Neuronal stem cell (in vitro differentiated cells): ENCODE data around the gene TOGARAM2.

ENCODE experiments used
- DNase-seq: peaks from one replicate; pipeline ENCODE4 v3.0.0-alpha.2; 2013; ENCODE audit warnings: low spot score
- H2AFZ ChIP-seq: one replicate; pipeline ENCODE4 v1.6.1; 2013; ENCODE audit warnings: mild to moderate bottlenecking, low read length, inconsistent platforms
- H2AK5ac ChIP-seq: 2 replicates; pipeline ENCODE4 v1.6.1; 2013; ENCODE audit warnings: low read depth, mild to moderate bottlenecking, inconsistent platforms, low read length, moderate library complexity, mixed read lengths
- H2BK120ac ChIP-seq: 2 replicates; pipeline ENCODE4 v1.6.1; 2013; ENCODE audit warnings: low read depth, mild to moderate bottlenecking, inconsistent platforms, low read length, moderate library complexity, mixed read lengths
- H2BK12ac ChIP-seq: one replicate; pipeline ENCODE4 v1.6.1; 2013; ENCODE audit warnings: low read length, inconsistent platforms
- H2BK15ac ChIP-seq: 2 replicates; pipeline ENCODE4 v1.6.1; 2013; ENCODE audit warnings: mild to moderate bottlenecking, low read length, inconsistent platforms, mixed read lengths
- H2BK5ac ChIP-seq: one replicate; pipeline ENCODE4 v1.6.1; 2013; ENCODE audit warnings: inconsistent platforms, mild to moderate bottlenecking, low read length, moderate library complexity
- H3K14ac ChIP-seq: one replicate; pipeline ENCODE4 v1.6.1; 2013; ENCODE audit warnings: low read length, inconsistent platforms
- H3K18ac ChIP-seq: 2 replicates; pipeline ENCODE4 v1.6.1; 2013; ENCODE audit warnings: low read length, inconsistent platforms
- H3K23ac ChIP-seq: 2 replicates; pipeline ENCODE4 v1.6.1; 2013; ENCODE audit warnings: low read depth, mild to moderate bottlenecking, mixed read lengths, low read length, inconsistent platforms; ENCODE audit not compliant: poor library complexity
- H3K27ac ChIP-seq: replicated peaks from 3 replicates; pipeline ENCODE4 v1.5.1; 2013; ENCODE audit warnings: low read length, inconsistent platforms
- H3K27me3 ChIP-seq, 3 experiments: 2 replicates each; pipeline ENCODE4 v1.6.1; 2013; ENCODE audit warnings: low read length in 3 of 3, mild to moderate bottlenecking in 2 of 3, inconsistent platforms in 1 of 3, low read depth in 1 of 3, mixed read lengths in 1 of 3, moderate library complexity in 1 of 3; ENCODE audit not compliant: control insufficient read depth in 3 of 3, insufficient read depth in 3 of 3
- H3K36me3 ChIP-seq, 2 donors: replicated peaks in 1 of 2; 2 replicates each; pipeline ENCODE4 v1.6.1; 2013; ENCODE audit warnings: low read length in 2 of 2; ENCODE audit not compliant: control insufficient read depth in 2 of 2, insufficient read depth in 2 of 2
- H3K4ac ChIP-seq: 2 replicates; pipeline ENCODE4 v1.6.1; 2013; ENCODE audit warnings: inconsistent platforms, mild to moderate bottlenecking, low read length, moderate library complexity
- H3K4me1 ChIP-seq, 2 donors: 1 replicate in 1 of 2; 2 replicates in 1 of 2; pipeline ENCODE4 v1.6.1; 2013; ENCODE audit warnings: low read length in 2 of 2, low read depth in 1 of 2; ENCODE audit not compliant: control insufficient read depth in 2 of 2, insufficient read depth in 1 of 2
- H3K4me2 ChIP-seq: one replicate; pipeline ENCODE4 v1.6.1; 2013; ENCODE audit warnings: mild to moderate bottlenecking, low read length, inconsistent platforms; ENCODE audit not compliant: insufficient read depth, poor library complexity, severe bottlenecking
- H3K4me3 ChIP-seq, 2 donors: 2 replicates each; pipeline ENCODE4 v1.5.1; 2013; ENCODE audit warnings: low read length in 2 of 2, mild to moderate bottlenecking in 2 of 2, inconsistent platforms in 1 of 2, moderate library complexity in 1 of 2
- H3K79me1 ChIP-seq: one replicate; pipeline ENCODE4 v1.6.1; 2013; ENCODE audit warnings: low read depth, mild to moderate bottlenecking, inconsistent platforms, low read length, moderate library complexity
- H3K9ac ChIP-seq: one replicate; pipeline ENCODE4 v1.6.1; 2013; ENCODE audit warnings: mild to moderate bottlenecking, low read depth, low read length, inconsistent platforms; ENCODE audit not compliant: poor library complexity
- H3K9me3 ChIP-seq, 2 donors: replicated peaks in 1 of 2; 2 replicates each; pipeline versions ENCODE3 to v1.6.1; 2013; ENCODE audit warnings: low read length in 2 of 2, mild to moderate bottlenecking in 2 of 2, inconsistent platforms in 1 of 2, low read depth in 1 of 2, mixed read lengths in 1 of 2, moderate library complexity in 1 of 2; ENCODE audit not compliant: control insufficient read depth in 2 of 2, insufficient read depth in 1 of 2
- H4K8ac ChIP-seq: one replicate; pipeline ENCODE4 v1.6.1; 2013; ENCODE audit warnings: low read depth, mild to moderate bottlenecking, inconsistent platforms, low read length, moderate library complexity
- H4K91ac ChIP-seq: one replicate; pipeline ENCODE4 v1.6.1; 2013; ENCODE audit warnings: low read length, low read depth, mild to moderate bottlenecking, inconsistent platforms; ENCODE audit not compliant: poor library complexity
- WGBS, 2 donors: extraction: QIAGEN DNeasy Blood & Tissue Kit; methylation state at CpG; one replicate each; pipeline ENCODE4 v1.1.7; 2013; ENCODE audit warnings: missing lambda C conversion rate in 2 of 2, mixed read lengths in 1 of 2; ENCODE audit not compliant: insufficient read length in 2 of 2, insufficient replicate concordance in 1 of 2; ENCODE audit errors: extremely low coverage in 2 of 2; 5-methylcytosine and 5-hydroxymethylcytosine counted together

TOGARAM2 gene

GRCh38 chr2:28970464-28971160 lies 10.5 kb upstream of the TOGARAM2 start:
- peaks cover 0 to 5% of the 10 kb centered on the region in 2 donors for H3K4me1 ChIP-seq
- WGBS, 2 donors, result no CpG with 5 or more reads among the region's 6 CpGs

DNA sequence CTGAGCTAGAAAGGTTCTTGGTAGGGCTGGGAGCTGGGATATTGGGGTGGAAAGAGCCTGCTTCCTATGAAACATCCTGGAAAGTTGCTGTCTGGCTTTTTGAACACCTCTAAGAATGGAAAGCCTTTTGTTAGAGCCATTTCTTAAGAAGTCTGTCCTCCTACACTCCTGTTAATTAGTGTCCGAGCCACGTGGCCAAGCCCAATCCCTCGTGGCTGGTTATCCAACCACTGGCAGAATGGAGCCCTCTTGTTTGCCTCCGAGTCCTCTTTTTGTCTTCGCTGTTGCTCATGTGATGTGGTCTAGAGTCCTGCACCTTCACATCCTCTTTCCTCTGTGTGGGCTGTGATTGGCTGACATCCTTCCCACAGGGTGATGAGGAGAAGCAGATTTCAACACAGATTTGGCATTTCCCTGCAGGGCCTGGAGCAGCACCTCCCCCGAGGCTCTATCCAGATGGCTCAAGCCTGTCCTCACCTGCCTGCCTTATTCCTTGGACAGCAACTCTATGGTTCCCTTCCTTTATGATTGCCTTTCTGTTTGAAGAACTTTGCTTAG lies 8.2 kb upstream of the TOGARAM2 start:
- Histone ChIP-seq H3K4ac (no peak overlapping the region), H2BK5ac (no peak overlapping the region), H3K4me2 (no peak overlapping the region), H4K91ac (no peak overlapping the region), H2AK5ac (no peak overlapping the region), H3K14ac (no peak overlapping the region), H3K4me3 (no peak overlapping the region), H2AFZ (no peak overlapping the region), H3K36me3 (no peaks in the 10 kb centered on the region), H3K9me3 (no peaks in the 10 kb centered on the region), H3K27me3 (peaks cover 0 to 9% (median 0%) of the 10 kb centered on the region in 3 experiments), H3K18ac (no peak overlapping the region), H2BK12ac (no peak overlapping the region), H2BK15ac (no peak overlapping the region), H4K8ac (no peak overlapping the region), H3K9ac (no peak overlapping the region), H2BK120ac (no peak overlapping the region), H3K27ac (no peak overlapping the region), H3K23ac (no peak overlapping the region), H3K4me1 (peaks cover 0 to 5% of the 10 kb centered on the region in 2 donors), H3K79me1 (no peaks in the 10 kb centered on the region)
- WGBS, 2 donors, result no CpG with 5 or more reads among the region's 6 CpGs
- DNase-seq, result no peak

More at GRCh38 chr2:28970464-28971160, 10.5 kb upstream of the TOGARAM2 start:
- H3K36me3 ChIP-seq, result no peaks in the 10 kb centered on the region
- no peaks in the 10 kb centered on the region for H3K9me3 ChIP-seq
- no peak overlapping the region for H2BK120ac ChIP-seq
- H3K27me3 ChIP-seq, result peaks cover 0 to 9% (median 0%) of the 10 kb centered on the region in 3 experiments
- H4K91ac ChIP-seq, result no peak overlapping the region
- no peaks in the 10 kb centered on the region for H3K79me1 ChIP-seq
- H3K4me3 ChIP-seq, result no peak overlapping the region
- peak overlapping the region; percentile 67 for H2AFZ ChIP-seq
- no peak overlapping the region for H3K9ac ChIP-seq
- no peak overlapping the region for H3K23ac ChIP-seq
- no peak overlapping the region for H2AK5ac ChIP-seq
- peak overlapping the region; percentile 30 for H2BK15ac ChIP-seq
- H3K14ac ChIP-seq, result no peak overlapping the region
- no peak overlapping the region for H2BK5ac ChIP-seq
- H3K18ac ChIP-seq, result peak overlapping the region; percentile 19
- H3K4ac ChIP-seq, result no peak overlapping the region
- DNase-seq, result no peak
- no peak overlapping the region for H4K8ac ChIP-seq
- no peak overlapping the region for H3K4me2 ChIP-seq
- no peak overlapping the region for H2BK12ac ChIP-seq
- no peak overlapping the region for H3K27ac ChIP-seq

- no peak for DNase-seq
- Histone ChIP-seq H2BK5ac (no peak overlapping the region), H3K14ac (no peak overlapping the region), H2BK120ac (no peak overlapping the region), H3K79me1 (no peaks in the 10 kb centered on the region), H3K9ac (no peak overlapping the region), H3K4me1 (peaks cover 0 to 5% of the 10 kb centered on the region in 2 donors), H4K91ac (no peak overlapping the region), H4K8ac (no peak overlapping the region), H3K4ac (no peak overlapping the region), H2BK12ac (no peak overlapping the region), H3K4me2 (no peak overlapping the region), H2AK5ac (no peak overlapping the region), H3K18ac (no peak overlapping the region), H3K27me3 (peaks cover 0 to 12% (median 0%) of the 10 kb centered on the region in 3 experiments), H2AFZ (no peak overlapping the region), H3K27ac (no peak overlapping the region), H3K4me3 (no peak overlapping the region), H3K36me3 (no peaks in the 10 kb centered on the region), H3K23ac (no peak overlapping the region), H3K9me3 (no peaks in the 10 kb centered on the region), H2BK15ac (no peak overlapping the region)
- WGBS, 2 donors, result no CpG with 5 or more reads among the region's 4 CpGs
Measured at GRCh38 chr2:28974252-28974651, 6.8 kb upstream of the TOGARAM2 start.

DNA sequence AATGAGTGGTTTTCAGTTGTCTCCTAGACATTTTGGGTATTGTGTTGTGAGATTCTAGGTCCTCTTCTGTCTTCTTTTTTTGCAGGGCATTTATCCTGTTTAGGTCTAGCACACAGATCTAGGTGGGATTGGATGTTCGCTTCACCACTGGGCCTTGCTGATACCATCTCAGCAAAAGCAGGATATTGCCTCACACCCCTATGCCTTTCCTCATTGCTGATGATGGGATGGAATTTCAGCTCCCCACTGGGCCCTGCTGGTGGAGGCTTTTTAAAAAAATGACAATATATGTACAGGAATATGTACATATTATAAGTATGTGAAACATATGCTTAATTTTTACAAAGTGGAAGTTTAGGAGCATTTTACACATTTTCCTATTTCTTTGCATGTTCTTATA lies 5.4 kb upstream of the TOGARAM2 start:
- no peaks in the 10 kb centered on the region for H3K36me3 ChIP-seq
- H2BK15ac ChIP-seq, result no peak overlapping the region
- H4K91ac ChIP-seq, result no peak overlapping the region
- H3K79me1 ChIP-seq, result no peaks in the 10 kb centered on the region
- no peak overlapping the region for H2BK120ac ChIP-seq
- H3K9me3 ChIP-seq, result no peaks in the 10 kb centered on the region
- H2AFZ ChIP-seq, result no peak overlapping the region
- H3K4me2 ChIP-seq, result no peak overlapping the region
- H3K4ac ChIP-seq, result no peak overlapping the region
- no peak for DNase-seq
- no peak overlapping the region for H2AK5ac ChIP-seq
- peaks cover 0 to 19% (median 0%) of the 10 kb centered on the region in 3 experiments for H3K27me3 ChIP-seq
- H3K18ac ChIP-seq, result no peak overlapping the region
- no peak overlapping the region for H4K8ac ChIP-seq
- no peak overlapping the region for H2BK12ac ChIP-seq
- H3K4me3 ChIP-seq, result no peak overlapping the region
- H2BK5ac ChIP-seq, result no peak overlapping the region
- H3K9ac ChIP-seq, result no peak overlapping the region
- H3K23ac ChIP-seq, result no peak overlapping the region
- peaks cover 6% of the 10 kb centered on the region in 2 donors for H3K4me1 ChIP-seq
- H3K14ac ChIP-seq, result no peak overlapping the region
- no CpG with 5 or more reads among the region's 1 CpG for WGBS, 2 donors
- no peak overlapping the region for H3K27ac ChIP-seq
